CD14-positive monocyte (primary cell): Measurements from ENCODE around the gene APOO. TPM values are rescaled to one million over a fixed set of nuclear protein-coding genes. Genes with fewer than 3 reads are reported as not detected.

ENCODE experiments used
- DNase-seq, 3 donors: peaks; one replicate each; pipeline ENCODE4 v3.0.0-alpha.2; 2011 to 2022
- H2AFZ ChIP-seq: 2 replicates; pipeline ENCODE4 v1.6.0; 2012; ENCODE audit warnings: mild to moderate bottlenecking, low read depth, low read length, inconsistent platforms; ENCODE audit not compliant: insufficient read depth, poor library complexity, severe bottlenecking
- H3K27ac ChIP-seq, 2 donors: 1 replicate in 1 of 2; 2 replicates in 1 of 2; pipeline ENCODE4 v1.5.1; 2012 to 2013; ENCODE audit warnings: low read length in 2 of 2, control low read depth in 1 of 2, inconsistent platforms in 1 of 2, low read depth in 1 of 2, mild to moderate bottlenecking in 1 of 2
- H3K27me3 ChIP-seq, 2 donors: one replicate each; pipeline versions ENCODE4 v1.6.0 to v1.6.1; 2011 to 2013; ENCODE audit warnings: low read length in 2 of 2; ENCODE audit not compliant: control insufficient read depth in 2 of 2, insufficient read depth in 2 of 2
- H3K36me3 ChIP-seq, 2 donors: replicated peaks in 1 of 2; 1 replicate in 1 of 2; 2 replicates in 1 of 2; pipeline versions ENCODE4 v1.5.1 to v1.6.1; 2012 to 2013; ENCODE audit warnings: low read length in 2 of 2, control low read depth in 1 of 2, inconsistent platforms in 1 of 2, mild to moderate bottlenecking in 1 of 2; ENCODE audit not compliant: insufficient read depth in 2 of 2, control insufficient read depth in 1 of 2
- H3K4me1 ChIP-seq, 2 donors: 1 replicate in 1 of 2; 2 replicates in 1 of 2; pipeline versions ENCODE4 v1.5.1 to v1.6.1; 2012 to 2013; ENCODE audit warnings: low read length in 2 of 2, control low read depth in 1 of 2, inconsistent platforms in 1 of 2, mild to moderate bottlenecking in 1 of 2, moderate library complexity in 1 of 2; ENCODE audit not compliant: insufficient read depth in 2 of 2, control insufficient read depth in 1 of 2
- H3K4me2 ChIP-seq: replicated peaks from 2 replicates; pipeline ENCODE3; 2012; ENCODE audit warnings: low read length, moderate library complexity, mild to moderate bottlenecking; ENCODE audit not compliant: poor library complexity, severe bottlenecking; ENCODE audit errors: extremely low read depth
- H3K4me3 ChIP-seq, 3 experiments: fragments of 200-600 bp in 1 of 3; sonication (generic) in 1 of 3; replicated peaks in 1 of 3; 1 replicate in 2 of 3; 2 replicates in 1 of 3; pipeline ENCODE4 v1.5.1; 2011 to 2013; ENCODE audit warnings: low read length in 3 of 3, mild to moderate bottlenecking in 3 of 3, control low read depth in 2 of 3, low read depth in 2 of 3, inconsistent platforms in 1 of 3, moderate library complexity in 1 of 3
- H3K79me2 ChIP-seq: 2 replicates; pipeline ENCODE4 v1.6.0; 2012; ENCODE audit warnings: mild to moderate bottlenecking, control low read depth, inconsistent platforms, low read length, moderate library complexity; ENCODE audit not compliant: insufficient read depth
- H3K9ac ChIP-seq: 2 replicates; pipeline ENCODE4 v1.6.0; 2017; ENCODE audit warnings: low read length, mild to moderate bottlenecking; ENCODE audit not compliant: insufficient read depth, poor library complexity, severe bottlenecking
- H3K9me3 ChIP-seq, 2 donors: replicated peaks in 1 of 2; 1 replicate in 1 of 2; 2 replicates in 1 of 2; pipeline versions ENCODE4 v1.5.1 to v1.6.1; 2012 to 2013; ENCODE audit warnings: low read length in 2 of 2, control low read depth in 1 of 2; ENCODE audit not compliant: control insufficient read depth in 1 of 2, insufficient read depth in 1 of 2
- H4K20me1 ChIP-seq: 2 replicates; pipeline ENCODE4 v1.6.0; 2012; ENCODE audit warnings: mild to moderate bottlenecking, low read length, control low read depth, moderate library complexity; ENCODE audit not compliant: insufficient read depth
- H3K27ac Mint-ChIP-seq, 7 donors: one replicate each; pipeline ENCODE4 v1.8.0; 2020; ENCODE audit warnings: mild to moderate bottlenecking in 7 of 7, mixed read lengths in 7 of 7, moderate library complexity in 6 of 7, inconsistent platforms in 2 of 7
- H3K27me3 Mint-ChIP-seq, 3 donors: one replicate each; pipeline ENCODE4 v1.8.0; 2021 to 2022; ENCODE audit warnings: low read depth in 3 of 3, mild to moderate bottlenecking in 3 of 3, mixed read lengths in 3 of 3, moderate library complexity in 3 of 3, inconsistent platforms in 1 of 3
- H3K36me3 Mint-ChIP-seq, 2 donors: one replicate each; pipeline ENCODE4 v1.8.0; 2020; ENCODE audit warnings: mixed read lengths in 2 of 2, inconsistent platforms in 1 of 2, mild to moderate bottlenecking in 1 of 2
- H3K4me1 Mint-ChIP-seq: one replicate; pipeline ENCODE4 v1.8.0; 2020; ENCODE audit warnings: mild to moderate bottlenecking, mixed read lengths
- H3K4me3 Mint-ChIP-seq, 2 donors: one replicate each; pipeline ENCODE4 v1.8.0; 2020; ENCODE audit warnings: mild to moderate bottlenecking in 2 of 2, mixed read lengths in 2 of 2, moderate library complexity in 1 of 2
- H3K9me3 Mint-ChIP-seq, 7 donors: one replicate each; pipeline ENCODE4 v1.8.0; 2020 to 2022; ENCODE audit warnings: mixed read lengths in 7 of 7, mild to moderate bottlenecking in 6 of 7, moderate library complexity in 6 of 7, inconsistent platforms in 2 of 7
- CTCF ChIP-seq: fragments of 200-600 bp; IDR thresholded peaks from one replicate; pipeline ENCODE4 v1.8.0; 2022; ENCODE audit warnings: antibody characterized with exemption, mild to moderate bottlenecking
- WGBS: methylation state at CpG from one replicate; pipeline ENCODE4 v1.1.5; 2013; ENCODE audit warnings: missing lambda C conversion rate; ENCODE audit not compliant: insufficient coverage; 5-methylcytosine and 5-hydroxymethylcytosine counted together
- intact Hi-C, 2 donors: fragments of 100-400 bp; cut with micrococcal nuclease; formaldehyde crosslinking; loops; one replicate each; pipeline versions ENCODE4 v1.15.0 to v1.15.1; 2023
- polyA plus RNA-seq, 3 donors: library from polyadenylated mRNA; depleted of rRNA in 1 of 3; unstranded in 2 of 3; stranded (reverse) in 1 of 3; fragments of 300-500 nt in 2 of 3; fragments of >200 nt in 1 of 3; fragmentation: Illumina TruSeq in 2 of 3; gene quantifications; 1 replicate in 2 of 3; 2 replicates in 1 of 3; pipeline ENCODE4 v1.2.3, GENCODE V29; 2012 to 2021

APOO gene
- polyA plus RNA-seq, 3 donors: 3.3 to 8.3 (median 4.6) TPM

DNA sequence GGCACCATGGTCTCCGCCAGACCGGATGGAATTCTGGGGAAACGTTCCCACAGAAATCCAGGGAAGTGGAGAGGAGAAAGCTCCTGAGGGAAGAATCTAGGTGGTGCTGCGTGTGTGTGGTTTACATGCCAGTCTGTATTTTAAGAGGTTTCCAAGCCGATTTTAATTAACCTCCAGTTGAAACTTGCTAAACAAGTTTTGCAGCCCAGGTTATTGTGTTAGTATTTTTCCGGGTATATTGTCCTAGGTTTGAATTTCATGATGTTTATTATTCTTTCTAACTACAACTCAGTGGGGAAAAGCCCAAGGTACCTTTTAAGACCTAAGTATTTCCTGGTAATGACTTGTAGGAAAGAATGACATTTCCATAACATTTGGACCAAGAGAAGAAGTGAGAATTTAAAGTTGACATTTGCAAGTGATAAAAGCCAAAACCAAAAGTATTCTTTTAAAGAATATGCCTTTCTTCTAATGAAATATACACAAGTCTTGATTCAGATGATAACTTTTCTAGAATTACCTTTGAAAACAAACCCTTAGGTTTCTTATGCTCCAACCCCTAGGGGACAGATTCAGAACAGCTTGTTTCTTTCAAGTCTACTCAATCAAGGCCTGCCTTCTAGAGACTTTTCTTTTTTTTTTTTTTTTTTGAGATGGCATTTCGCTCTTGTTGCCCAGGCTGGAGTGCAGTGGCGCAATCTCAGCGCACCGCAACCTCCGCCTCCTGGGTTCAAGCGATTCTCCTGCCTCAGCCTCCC, 110.2 kb downstream of the APOO start:
- Mint-ChIP-seq H3K4me3 (no peak overlapping the region), H3K4me1 (peaks cover 9% of the 10 kb centered on the region), H3K9me3 (peaks cover 0 to 4% (median 0%) of the 10 kb centered on the region in 7 donors), H3K27me3 (peaks cover 0 to 3% (median 0%) of the 10 kb centered on the region in 3 donors), H3K27ac (no peak overlapping the region), H3K36me3 (no peaks in the 10 kb centered on the region)
- Histone ChIP-seq H4K20me1 (no peaks in the 10 kb centered on the region), H3K9me3 (no peaks in the 10 kb centered on the region), H3K27ac (no peak overlapping the region), H2AFZ (no peak overlapping the region), H3K9ac (no peak overlapping the region), H3K4me3 (no peak overlapping the region), H3K4me1 (peaks cover 4 to 5% of the 10 kb centered on the region in 2 donors), H3K36me3 (no peaks in the 10 kb centered on the region), H3K4me2 (no peak overlapping the region), H3K27me3 (no peaks in the 10 kb centered on the region), H3K79me2 (no peaks in the 10 kb centered on the region)
- 100% methylated on average over 1 of the region's 12 CpGs for WGBS
- no peak for DNase-seq
- no peak for TF ChIP-seq CTCF
- intact Hi-C loops: loop anchor here (10.0 kb wide), 2 partner anchors 47 to 257 kb away; partner anchors contain the start of gene EIF2S3 (in 1 of the 2)

DNA sequence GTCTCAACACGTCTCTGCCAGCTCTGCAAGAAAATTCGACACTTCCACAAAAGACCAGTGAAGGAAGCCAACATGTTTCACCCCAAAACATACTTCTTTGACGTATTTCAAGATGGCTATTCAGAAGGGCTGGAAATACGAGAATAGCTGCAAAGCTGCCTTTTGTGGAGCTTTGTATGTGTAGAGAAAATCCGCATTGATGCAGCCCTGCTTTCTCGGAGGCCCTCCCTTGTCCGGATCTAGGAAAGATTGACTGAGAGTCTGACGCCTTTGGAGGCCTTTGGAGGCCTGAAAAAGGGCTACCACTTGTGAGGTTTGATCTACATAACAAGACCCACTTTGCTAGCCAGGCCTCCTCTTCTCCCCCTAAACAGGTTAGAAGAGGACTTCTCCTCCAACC, 112.5 kb downstream of the APOO start:
- TF ChIP-seq CTCF: no peak
- H2AFZ ChIP-seq: no peak overlapping the region
- DNase-seq: no peak
- no peaks in the 10 kb centered on the region for H3K36me3 ChIP-seq
- WGBS: no CpG with 5 or more reads among the region's 8 CpGs
- H3K79me2 ChIP-seq: no peaks in the 10 kb centered on the region
- H3K4me2 ChIP-seq: no peak overlapping the region
- H3K4me1 ChIP-seq: no peaks in the 10 kb centered on the region
- no peaks in the 10 kb centered on the region for H3K27me3 ChIP-seq
- Mint-ChIP-seq H3K36me3 (no peaks in the 10 kb centered on the region), H3K4me1 (peaks cover 4% of the 10 kb centered on the region), H3K4me3 (no peak overlapping the region), H3K27me3 (peaks cover 0 to 3% (median 0%) of the 10 kb centered on the region in 3 donors), H3K27ac (no peak overlapping the region), H3K9me3 (peaks cover 0 to 4% (median 0%) of the 10 kb centered on the region in 7 donors)
- H3K27ac ChIP-seq: no peak overlapping the region
- intact Hi-C loops: loop anchor here (10.0 kb wide), 2 partner anchors 50 to 260 kb away; partner anchors contain the start of gene EIF2S3 (in 1 of the 2)
- no peaks in the 10 kb centered on the region for H4K20me1 ChIP-seq
- no peak overlapping the region for H3K9ac ChIP-seq
- no peak overlapping the region for H3K4me3 ChIP-seq
- H3K9me3 ChIP-seq: no peaks in the 10 kb centered on the region
